HuH-7.5 (cell line): Measurements from ENCODE around the gene SDK1.
"Not testable (repeated sequence)": the region's sequence is repeated elsewhere in the genome, so short reads cannot be mapped to it uniquely, and the experiment has no call there.

Experiments
- DNase-seq: peaks from one replicate; pipeline ENCODE4 v3.0.0; 2011; ENCODE audit warnings: low spot score

SDK1 gene

DNA sequence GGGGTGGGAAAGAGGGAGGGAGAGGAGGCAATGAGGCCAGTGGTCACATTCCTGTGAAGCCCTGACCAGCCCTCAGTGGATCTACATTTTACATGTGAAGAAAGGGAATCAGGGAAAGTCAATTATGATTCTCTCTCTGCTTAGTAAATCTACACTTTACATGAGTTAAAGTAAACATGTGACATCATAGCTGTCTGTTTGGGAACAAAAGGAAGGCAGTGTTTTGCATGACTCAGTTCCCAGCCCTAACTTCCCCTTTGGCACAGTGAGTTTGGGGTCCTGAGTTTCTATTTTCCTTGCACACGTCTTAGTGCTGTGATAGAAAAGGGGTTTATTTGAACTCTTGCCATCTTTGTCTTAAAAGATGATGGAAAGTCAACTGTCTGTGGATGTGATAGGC, 615.1 kb downstream of the SDK1 start:
- DNase-seq: no peak

GRCh38 chr7:3917436-3917835, 616.4 kb downstream of the SDK1 start:
- no peak for DNase-seq

DNA sequence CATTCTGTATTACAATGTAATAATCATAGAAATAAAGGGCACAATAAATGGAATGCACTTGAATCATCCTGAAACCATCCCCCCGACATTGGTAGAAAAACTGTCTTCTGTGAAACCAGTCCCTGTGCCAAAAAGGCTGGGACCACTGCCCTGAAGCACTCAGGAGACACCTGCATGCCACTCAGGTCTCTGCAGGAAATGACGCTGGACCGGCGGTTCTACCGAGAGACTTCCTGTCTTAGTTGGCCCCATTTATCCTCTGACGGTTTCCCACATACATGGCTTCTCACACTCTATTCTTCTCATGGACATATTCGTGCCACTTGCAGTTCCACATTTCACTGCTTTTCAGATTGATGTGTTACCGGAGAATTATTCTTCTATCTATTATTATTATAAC, 617.5 kb downstream of the SDK1 start:
- no peak for DNase-seq

DNA sequence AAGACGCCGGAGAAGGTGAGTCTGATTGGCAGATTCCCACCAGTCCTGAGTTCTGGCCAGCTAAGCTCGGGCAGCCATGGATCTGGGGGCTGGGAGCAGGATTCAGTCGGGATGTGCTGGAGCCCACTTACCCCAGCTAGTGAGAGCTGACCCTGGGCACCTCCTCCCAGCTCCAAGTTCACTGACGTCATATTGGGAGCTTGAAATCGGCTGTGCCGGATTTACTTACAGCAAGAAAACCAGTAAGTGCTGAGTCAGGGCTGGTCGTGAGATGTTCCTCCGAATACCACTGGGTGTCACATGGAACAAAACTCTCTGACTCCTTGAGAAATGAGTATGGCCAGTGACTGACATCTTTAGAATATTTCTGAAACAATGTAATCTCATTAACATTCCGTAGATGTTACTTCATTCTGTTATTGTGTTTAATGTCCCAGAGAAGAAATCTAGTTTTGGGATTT, 621.2 kb downstream of the SDK1 start:
- no peak for DNase-seq

GRCh38 chr7:3923307-3923918, 622.4 kb downstream of the SDK1 start:
- no peak for DNase-seq

DNA sequence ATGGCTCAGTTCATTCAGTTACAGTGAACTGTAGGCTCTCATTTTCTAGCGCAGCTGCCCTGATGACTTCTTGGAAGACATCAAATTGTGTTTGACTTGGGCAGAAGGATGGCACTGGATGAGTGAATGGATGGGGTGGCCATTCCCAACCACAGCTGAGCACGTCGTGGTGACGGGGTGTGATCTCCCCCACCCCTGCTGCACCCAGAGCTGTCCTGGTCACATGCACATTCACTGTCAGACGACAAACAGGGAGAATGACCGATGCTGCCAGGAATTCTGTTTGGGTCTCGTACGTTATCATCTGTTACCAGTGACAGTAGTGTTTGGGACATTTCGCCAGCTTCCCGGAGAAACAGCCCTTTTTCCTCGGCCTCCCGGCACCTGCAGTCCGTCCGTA, 623.2 kb downstream of the SDK1 start:
- DNase-seq: no peak

GRCh38 chr7:3927446-3928110, 626.5 kb downstream of the SDK1 start:
- DNase-seq: no peak

DNA sequence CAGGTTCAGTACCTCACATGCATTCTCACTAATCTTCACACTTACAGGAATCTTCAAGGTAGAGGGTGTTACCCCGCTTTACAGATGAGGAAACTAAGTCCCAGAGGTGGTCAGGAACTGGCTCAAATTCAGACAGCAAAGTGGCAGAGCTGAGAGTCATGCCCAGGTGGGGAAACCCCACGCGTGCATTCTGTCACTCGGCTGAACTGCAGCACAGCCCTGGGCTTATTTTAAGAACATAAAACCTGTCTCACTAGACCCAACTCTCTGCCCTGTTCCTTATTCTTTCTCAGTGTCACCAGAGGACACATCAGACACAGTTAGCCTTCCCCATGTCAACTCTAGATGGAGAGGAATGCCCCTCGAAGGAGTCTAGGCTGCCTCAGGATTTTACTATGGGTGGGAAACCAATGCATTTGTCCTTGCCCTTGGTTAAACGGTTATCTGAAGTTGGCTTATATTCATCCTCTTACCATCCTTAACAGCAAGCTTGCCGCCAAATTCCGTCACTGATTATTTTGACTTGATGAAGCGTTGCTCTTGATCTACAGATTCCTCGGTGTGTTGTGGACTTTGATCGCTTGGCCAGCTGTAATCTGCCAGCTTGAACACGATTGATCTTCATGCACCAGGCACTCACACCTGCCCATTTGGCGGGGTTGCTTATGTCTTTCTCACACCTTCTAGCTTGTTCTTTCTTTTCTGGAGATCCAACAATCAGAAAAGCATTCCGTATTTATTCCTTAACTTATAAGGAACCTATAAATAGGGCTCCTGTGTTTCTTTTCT, 627.9 kb downstream of the SDK1 start:
- DNase-seq: no peak

DNA sequence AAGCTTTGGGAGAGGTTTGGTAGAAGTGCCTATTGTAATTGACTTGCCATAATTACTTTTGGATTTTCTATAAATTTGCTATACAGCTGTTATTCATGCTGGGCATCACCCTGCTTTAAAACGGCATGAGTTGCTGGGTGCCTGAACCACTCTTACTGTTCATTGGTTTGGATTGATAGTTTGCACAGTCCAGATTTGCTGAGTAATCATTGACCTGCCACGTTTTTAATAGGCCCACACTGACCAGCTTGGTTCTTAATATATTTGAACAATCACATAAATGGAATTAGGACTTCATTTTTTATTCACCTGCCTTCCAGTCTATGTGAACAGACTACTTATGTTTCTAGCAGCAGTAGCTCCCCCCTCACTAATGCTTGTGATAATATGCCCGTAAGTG, 630.8 kb downstream of the SDK1 start:
- DNase-seq: no peak

DNA sequence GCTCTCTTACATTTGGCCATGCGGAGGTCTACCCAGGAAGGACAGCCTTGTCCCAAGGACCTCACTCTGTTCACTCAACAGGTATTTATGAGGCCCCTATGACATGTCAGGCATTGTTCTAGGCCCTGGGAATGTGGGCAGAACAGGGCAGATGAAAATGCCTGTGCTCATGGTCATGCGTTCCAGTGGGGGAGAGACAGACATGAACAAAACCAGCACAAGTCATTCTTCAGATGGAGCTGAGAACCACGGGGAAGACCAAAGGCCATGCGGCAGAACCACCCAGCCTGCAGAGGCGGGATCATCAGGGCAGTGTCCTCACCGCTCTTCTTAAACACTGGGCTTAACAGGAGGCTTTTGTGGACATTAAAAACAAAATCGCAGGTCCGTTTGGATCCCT, 636.1 kb downstream of the SDK1 start:
- DNase-seq: no peak

DNA sequence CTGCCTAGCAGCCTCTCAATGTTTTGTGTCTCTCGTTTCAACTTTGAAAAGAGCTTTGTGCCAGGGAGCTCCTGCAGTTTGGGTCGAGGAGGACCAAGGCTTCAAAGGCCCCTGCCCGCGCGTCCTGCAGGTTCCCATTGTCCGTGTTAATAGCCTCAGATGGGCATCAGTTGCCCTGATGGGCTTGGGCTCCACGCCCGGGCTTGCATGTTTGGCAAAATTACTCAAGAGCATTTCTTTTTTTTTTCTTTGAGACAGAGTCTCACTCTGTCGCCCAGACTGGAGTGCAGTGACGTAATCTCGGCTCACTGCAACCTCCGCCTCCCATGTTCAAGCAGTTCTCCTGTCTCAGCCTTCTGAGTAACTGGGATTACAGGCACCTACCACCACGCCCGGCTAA, 636.6 kb downstream of the SDK1 start:
- DNase-seq: no peak

GRCh38 chr7:3941706-3942105, 640.7 kb downstream of the SDK1 start:
- DNase-seq: not testable (repeated sequence)

DNA sequence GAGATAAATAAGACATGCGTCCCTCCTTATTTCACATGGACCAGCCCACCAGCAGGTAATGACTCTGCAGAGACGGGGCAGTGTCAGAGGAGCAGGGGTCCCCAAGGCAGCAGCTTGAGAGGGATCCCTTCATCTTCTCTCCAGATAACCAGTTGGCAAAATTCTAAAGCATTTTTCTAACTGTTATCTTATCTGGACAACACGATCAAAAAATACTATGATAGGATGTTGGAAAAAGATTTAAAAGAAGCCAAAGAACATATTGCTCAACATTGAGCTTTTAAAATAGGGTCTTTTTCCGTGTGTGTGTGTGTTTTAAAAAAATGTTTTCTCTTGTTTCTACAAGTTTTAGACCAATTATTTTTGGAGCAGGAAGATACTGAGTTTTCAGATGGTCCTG, 641.2 kb downstream of the SDK1 start:
- DNase-seq: no peak

GRCh38 chr7:3942816-3943745, 642.0 kb downstream of the SDK1 start:
- no peak for DNase-seq

DNA sequence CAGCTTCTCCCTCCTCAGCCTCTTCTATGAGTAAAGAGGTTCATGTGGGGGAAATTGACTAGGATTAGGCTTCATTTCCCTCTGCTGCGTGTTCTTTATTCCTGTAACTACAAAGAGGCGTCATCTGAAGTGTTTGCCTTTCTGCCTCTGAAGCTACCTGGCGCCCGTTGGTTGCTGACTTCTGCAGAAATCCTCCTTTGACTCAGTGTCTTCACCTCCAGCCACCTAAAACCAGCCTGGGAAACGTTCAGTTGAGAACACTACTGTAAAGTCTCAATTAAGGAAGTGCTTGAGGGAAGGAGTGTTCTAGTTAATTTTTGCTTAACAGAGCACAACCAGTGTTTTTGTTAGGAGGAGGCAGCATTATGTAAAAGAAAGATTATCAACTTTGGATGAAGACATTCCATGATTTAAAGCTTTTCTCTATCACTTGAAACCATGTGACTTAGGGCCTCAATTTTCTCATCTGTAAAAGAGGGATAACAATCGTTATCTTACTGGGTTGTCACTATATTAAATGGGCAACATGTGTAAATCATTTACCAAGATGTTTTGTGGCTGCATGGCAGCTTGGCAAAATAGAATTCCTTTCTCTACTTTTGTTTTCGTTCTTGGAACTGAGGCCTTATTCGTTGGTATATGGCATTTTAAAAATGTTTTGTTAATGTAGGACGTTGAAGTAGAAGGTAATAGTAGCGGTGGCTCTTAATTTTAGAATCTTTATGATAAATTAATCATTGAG, 642.9 kb downstream of the SDK1 start:
- DNase-seq: no peak

DNA sequence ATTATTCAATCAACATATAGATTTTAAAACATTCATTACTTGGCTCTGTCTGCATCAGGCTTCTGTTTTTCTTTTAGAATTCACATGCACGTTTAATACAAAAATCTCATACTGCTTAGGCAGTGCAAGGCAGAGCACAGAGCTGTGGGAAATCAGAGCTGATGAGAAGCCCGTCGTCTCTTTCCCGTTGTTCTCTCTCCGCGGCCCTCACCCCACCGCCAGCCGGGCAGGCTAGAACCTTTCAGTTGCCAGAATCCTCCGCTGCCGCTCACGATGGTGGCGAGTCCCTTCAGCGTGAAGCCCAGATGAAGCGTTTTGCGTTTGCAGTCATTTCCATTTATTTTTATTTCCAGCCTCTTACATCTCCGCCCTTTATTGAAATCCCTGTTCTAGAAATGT, 648.2 kb downstream of the SDK1 start:
- no peak for DNase-seq

GRCh38 chr7:3950249-3950648, 649.2 kb downstream of the SDK1 start:
- no peak for DNase-seq

DNA sequence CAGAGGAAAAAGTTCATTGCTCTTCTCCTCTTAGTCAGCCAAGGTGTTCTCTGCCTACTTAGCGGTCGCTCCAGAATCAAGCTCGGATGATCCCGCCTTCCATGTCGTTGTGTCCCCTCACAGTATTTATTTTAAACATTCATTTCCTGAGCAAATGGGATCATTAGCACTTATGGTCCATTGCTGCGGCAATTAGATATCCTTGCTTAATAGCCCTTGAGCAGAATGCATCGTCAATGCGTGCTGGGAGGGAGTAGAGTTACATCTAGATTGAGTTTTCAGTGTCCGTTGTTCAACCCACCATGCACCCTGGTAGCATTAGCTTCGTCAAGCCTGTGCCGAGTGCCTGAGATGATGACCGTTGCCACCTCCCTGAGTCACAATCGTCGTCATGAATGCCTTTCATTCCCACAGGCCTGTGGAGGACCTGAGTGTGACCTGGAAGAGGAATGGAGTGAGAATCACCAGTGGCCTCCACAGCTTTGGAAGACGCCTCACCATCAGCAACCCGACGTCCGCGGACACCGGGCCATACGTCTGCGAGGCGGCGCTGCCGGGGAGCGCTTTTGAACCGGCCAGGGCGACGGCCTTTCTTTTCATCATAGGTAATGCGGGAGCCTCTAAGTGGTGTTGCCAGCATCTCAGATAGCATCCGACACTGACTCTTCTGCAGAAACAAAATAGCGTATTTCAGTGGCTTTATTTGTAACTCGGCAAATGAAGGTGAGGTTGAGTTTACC, 650.4 kb downstream of the SDK1 start:
- DNase-seq: no peak

DNA sequence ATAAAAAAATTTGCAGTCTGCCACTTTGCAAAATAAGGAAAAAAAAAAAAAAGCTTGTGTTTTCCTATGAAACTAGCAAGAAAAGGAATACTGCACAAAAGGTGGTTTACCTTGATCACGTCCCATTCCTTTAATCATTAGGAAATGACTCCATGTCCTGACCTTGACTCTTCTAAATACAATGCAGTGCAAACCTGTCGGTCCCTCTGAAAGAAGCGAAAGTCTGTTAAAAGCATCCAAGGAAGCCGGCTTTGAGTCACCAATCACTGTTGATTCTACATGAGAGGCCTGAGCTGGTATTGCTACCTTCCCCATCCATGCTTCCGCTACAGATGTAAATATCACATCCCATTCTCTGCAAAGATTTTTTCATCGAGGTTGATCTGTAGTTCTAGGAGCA, 652.1 kb downstream of the SDK1 start:
- no peak for DNase-seq

DNA sequence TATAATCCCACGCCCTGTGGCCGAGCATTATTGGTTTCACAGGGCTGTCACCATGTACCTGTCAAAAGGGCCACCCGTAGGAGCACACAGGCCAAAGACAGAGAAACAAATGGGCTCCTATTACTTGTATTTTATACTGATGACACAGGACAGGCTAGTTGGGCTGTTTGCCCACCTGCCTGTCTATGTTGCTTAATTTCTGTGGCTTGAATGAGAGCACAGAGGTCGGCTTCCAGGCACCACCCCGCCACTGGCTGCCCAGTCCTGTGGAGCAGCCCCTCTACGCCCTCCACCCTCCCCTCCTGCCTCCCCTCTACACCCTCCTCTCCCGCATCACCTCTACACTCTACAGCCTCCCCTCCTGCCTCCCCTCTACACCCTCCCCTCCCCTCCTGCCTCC, 652.9 kb downstream of the SDK1 start:
- no peak for DNase-seq

GRCh38 chr7:3955026-3955425, 654.0 kb downstream of the SDK1 start:
- no peak for DNase-seq
